ENCODE results near the gene ST8SIA1. TPM values are rescaled to one million over a fixed set of nuclear protein-coding genes. Genes with fewer than 3 reads are reported as not detected.
A peak's percentile ranks its signal among the peaks of the same experiment; 100 is the strongest.

The ST8SIA1 gene
- total RNA-seq, 4 donors from 2014 or later, result 5.1 to 13.6 (median 9.8) TPM

DNA sequence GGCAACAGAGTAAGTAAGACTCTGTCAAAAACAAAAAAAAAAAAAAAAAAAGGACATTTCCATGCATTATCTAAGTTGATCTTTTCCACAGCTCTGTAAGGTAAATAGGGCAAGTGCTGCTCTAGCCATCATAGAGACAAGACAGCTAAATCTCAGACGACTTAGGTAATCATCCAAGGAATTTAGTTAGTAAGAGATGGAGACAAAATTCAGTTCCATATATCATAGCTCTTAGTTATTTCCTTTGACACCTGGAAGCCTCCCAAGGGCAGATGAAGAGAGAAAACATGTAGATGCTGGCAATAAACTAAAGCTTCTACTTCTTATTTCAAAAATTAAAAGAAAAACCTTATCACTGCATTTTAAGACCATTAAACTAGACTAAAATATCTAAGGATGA lies 48.7 kb downstream of the ST8SIA1 start:
- no peaks in the 10 kb centered on the region for H3K27me3 ChIP-seq
- no peaks in the 10 kb centered on the region for H3K36me3 ChIP-seq
- intact Hi-C loops (cut with DNase I), result no loop called here
- 29% methylated on average over 1 of the region's 1 CpG for WGBS
- H3K9me3 ChIP-seq, result no peaks in the 10 kb centered on the region
- H3K4me1 ChIP-seq, result peaks cover 4 to 40% (median 35%) of the 10 kb centered on the region in 4 donors
- peak overlapping the region in 1 of 4 donors; percentile 8 for H3K27ac ChIP-seq (replicated peaks in 1 of 4)
- TF ChIP-seq POLR2A (IDR thresholded peaks at IDR 0.05; ENCODE audit: low read depth), result no peak
- TF ChIP-seq, protein P1, sequence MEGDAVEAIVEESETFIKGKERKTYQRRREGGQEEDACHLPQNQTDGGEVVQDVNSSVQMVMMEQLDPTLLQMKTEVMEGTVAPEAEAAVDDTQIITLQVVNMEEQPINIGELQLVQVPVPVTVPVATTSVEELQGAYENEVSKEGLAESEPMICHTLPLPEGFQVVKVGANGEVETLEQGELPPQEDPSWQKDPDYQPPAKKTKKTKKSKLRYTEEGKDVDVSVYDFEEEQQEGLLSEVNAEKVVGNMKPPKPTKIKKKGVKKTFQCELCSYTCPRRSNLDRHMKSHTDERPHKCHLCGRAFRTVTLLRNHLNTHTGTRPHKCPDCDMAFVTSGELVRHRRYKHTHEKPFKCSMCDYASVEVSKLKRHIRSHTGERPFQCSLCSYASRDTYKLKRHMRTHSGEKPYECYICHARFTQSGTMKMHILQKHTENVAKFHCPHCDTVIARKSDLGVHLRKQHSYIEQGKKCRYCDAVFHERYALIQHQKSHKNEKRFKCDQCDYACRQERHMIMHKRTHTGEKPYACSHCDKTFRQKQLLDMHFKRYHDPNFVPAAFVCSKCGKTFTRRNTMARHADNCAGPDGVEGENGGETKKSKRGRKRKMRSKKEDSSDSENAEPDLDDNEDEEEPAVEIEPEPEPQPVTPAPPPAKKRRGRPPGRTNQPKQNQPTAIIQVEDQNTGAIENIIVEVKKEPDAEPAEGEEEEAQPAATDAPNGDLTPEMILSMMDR (IDR thresholded peaks at IDR 0.05), result no peak
- TF ChIP-seq EP300 (IDR thresholded peaks at IDR 0.05), result no peak
- no peak for TF ChIP-seq POLR2AphosphoS5 (IDR thresholded peaks at IDR 0.05)
- no peak overlapping the region for H3K4me3 ChIP-seq
- DNase-seq (ENCODE audit: extremely low spot score), result no peak

DNA sequence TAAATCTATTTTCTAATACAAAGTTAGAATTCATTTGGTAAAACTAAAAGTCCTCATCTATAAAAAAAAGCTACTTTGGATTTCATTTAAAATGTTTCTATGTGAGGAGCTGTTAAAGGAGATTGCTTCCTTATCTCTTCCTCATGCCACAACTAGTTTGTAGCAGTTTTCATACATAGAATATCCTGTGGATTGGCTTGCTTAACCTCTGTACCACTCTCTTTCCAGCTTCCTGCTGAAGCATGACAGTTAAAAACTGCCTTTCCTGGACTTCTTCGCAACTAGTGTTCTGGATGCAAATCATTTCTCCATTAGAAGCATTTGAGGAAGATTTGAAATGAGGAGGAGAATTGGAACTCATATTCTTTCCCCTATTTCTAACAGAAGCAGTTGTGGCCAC lies 49.6 kb downstream of the ST8SIA1 start:
- H3K36me3 ChIP-seq, result no peaks in the 10 kb centered on the region
- H3K4me1 ChIP-seq, result peaks cover 4 to 40% (median 35%) of the 10 kb centered on the region in 4 donors
- intact Hi-C loops (cut with DNase I), result loop anchor here (5.0 kb wide), 1 partner anchor 47 kb away; the partner anchor contains the start of gene ST8SIA1
- H3K27ac ChIP-seq (replicated peaks in 1 of 4), result no peak overlapping the region
- no peak overlapping the region for H3K4me3 ChIP-seq
- TF ChIP-seq POLR2A (IDR thresholded peaks at IDR 0.05; ENCODE audit: low read depth) (no peak), POLR2AphosphoS5 (IDR thresholded peaks at IDR 0.05) (no peak), EP300 (IDR thresholded peaks at IDR 0.05) (no peak)
- TF ChIP-seq, protein P1 (IDR thresholded peaks at IDR 0.05), result no peak
- 64% methylated on average over 1 of the region's 1 CpG for WGBS
- no peak for DNase-seq (ENCODE audit: extremely low spot score)
- no peaks in the 10 kb centered on the region for H3K9me3 ChIP-seq
- no peaks in the 10 kb centered on the region for H3K27me3 ChIP-seq

DNA sequence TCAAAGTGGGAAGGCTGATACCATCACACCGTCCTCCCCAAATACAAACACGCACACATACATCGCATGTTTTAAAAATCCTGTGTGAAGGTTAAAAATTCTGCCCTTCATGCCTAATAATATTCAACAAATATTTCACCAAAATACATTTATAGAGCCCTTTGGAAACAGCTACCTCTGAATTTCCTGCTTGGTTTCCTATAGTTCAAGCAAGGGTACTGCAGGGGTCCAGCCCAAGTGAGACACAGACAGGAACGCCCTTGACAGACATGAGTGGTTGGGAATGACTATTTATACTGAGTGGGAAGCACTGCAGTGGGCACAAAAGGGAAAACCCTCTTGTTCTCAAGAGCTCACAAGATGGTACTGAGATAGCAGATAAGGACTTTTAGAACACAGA lies 51.0 kb downstream of the ST8SIA1 start:
- Histone ChIP-seq H3K9me3 (no peaks in the 10 kb centered on the region), H3K27me3 (no peaks in the 10 kb centered on the region), H3K36me3 (no peaks in the 10 kb centered on the region), H3K27ac (replicated peaks in 1 of 4) (peak overlapping the region; percentile 7 to 69 (median 54)), H3K4me1 (peaks cover 4 to 40% (median 35%) of the 10 kb centered on the region in 4 donors), H3K4me3 (no peak overlapping the region)
- no peak for DNase-seq (ENCODE audit: extremely low spot score)
- TF ChIP-seq POLR2AphosphoS5 (IDR thresholded peaks at IDR 0.05), result no peak
- no peak for TF ChIP-seq EP300 (IDR thresholded peaks at IDR 0.05)
- TF ChIP-seq, protein P1 (IDR thresholded peaks at IDR 0.05), result no peak
- no peak for TF ChIP-seq POLR2A (IDR thresholded peaks at IDR 0.05; ENCODE audit: low read depth)
- intact Hi-C loops (cut with DNase I), result loop anchor here (5.0 kb wide), 1 partner anchor 49 kb away; the partner anchor contains the start of gene ST8SIA1
- WGBS, result 89% methylated on average over 4 of the region's 4 CpGs

DNA sequence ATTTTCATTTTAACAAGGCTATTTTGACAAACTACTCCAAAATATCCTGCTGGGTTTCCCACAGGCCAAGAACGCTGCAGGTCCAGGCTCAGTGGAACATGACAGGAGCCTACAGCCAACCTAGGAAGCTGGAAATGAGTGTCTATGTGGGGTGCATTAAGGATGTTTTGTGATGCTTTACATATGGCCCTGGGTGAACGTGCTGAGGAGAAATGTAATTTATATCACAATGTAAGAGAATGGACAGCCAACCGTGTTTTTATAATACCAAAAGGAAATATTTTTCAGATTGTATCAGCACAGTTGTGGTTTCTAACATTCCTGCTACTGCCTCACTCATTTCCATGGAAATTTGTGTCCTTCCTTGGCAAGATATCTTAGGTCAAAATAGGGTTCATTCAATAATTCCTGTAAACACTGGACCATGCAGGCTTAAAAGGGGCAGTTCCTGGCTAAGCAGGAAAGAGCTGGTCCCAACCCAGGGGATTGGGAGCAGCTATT lies 51.5 kb downstream of the ST8SIA1 start:
- TF ChIP-seq POLR2A (IDR thresholded peaks at IDR 0.05; ENCODE audit: low read depth) (no peak), EP300 (IDR thresholded peaks at IDR 0.05) (no peak), POLR2AphosphoS5 (IDR thresholded peaks at IDR 0.05) (no peak)
- TF ChIP-seq, protein P1 (IDR thresholded peaks at IDR 0.05), result no peak
- intact Hi-C loops (cut with DNase I), result loop anchor here (5.0 kb wide), 1 partner anchor 49 kb away; the partner anchor contains the start of gene ST8SIA1
- no peaks in the 10 kb centered on the region for H3K27me3 ChIP-seq
- DNase-seq (ENCODE audit: extremely low spot score), result no peak
- H3K27ac ChIP-seq (replicated peaks in 1 of 4), result peak overlapping the region; percentile 51 to 69 (median 62)
- no peaks in the 10 kb centered on the region for H3K9me3 ChIP-seq
- 53% methylated on average over 3 of the region's 3 CpGs for WGBS
- H3K4me1 ChIP-seq, result peaks cover 0 to 38% (median 35%) of the 10 kb centered on the region in 4 donors
- no peaks in the 10 kb centered on the region for H3K36me3 ChIP-seq
- H3K4me3 ChIP-seq, result peak overlapping the region in 2 of 4 donors; percentile 12 to 29

All from esophagus muscularis mucosa (tissue), 4 donors.